HG03196 (cell line): Measurements from ENCODE around the gene KLC1.

Source experiments
- ATAC-seq: cut with Tn5 transposase; IDR thresholded peaks from one replicate; pipeline ENCODE4 v1.9.1; 2021; ENCODE audit not compliant: unreplicated experiment

The KLC1 gene

DNA sequence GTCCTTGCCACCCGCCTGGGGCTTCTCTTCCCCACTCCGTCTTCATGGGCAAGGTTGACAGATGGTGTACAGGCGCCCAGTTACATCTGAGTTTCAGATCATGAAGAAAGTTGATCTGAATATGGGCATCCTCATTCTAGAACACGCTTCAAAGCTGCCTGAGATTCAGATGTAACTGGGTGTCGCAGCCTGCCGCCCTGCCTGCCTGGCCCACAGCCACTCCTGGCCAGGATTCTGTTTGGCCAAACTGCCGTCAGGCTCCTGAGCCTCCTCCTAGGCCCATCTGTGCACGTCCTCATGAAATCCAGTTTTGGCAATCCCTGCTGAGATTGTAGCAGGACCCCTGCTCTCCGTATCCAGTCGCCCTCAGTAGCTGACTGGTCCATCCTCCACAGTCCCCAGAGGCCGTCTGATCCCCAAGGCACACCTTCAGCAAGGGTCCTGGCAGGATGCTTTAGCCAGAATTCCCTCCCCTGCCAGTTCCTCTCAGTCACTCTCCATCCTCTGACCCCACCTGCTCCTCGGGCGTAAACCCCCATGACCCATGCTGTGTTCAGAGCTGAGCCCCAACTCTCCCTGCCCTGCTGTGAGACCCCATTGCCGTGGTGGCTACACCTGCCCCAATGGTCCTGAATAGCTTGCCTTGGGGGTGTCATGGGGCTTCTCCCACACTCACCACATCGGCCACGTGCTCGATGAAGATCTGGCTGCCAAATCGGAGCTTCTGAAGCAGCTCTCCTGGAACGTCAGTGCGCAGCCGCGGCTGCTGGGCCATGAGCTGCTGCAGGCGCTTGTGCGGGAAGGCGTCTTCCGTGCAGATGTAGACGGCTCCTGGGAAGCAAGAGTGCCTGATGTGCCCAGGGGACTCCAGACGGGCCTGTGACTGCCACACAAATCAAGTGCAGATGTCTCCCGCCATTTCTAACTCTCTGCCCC is 73.8 kb downstream of the KLC1 start:
- ATAC-seq = no peak

DNA sequence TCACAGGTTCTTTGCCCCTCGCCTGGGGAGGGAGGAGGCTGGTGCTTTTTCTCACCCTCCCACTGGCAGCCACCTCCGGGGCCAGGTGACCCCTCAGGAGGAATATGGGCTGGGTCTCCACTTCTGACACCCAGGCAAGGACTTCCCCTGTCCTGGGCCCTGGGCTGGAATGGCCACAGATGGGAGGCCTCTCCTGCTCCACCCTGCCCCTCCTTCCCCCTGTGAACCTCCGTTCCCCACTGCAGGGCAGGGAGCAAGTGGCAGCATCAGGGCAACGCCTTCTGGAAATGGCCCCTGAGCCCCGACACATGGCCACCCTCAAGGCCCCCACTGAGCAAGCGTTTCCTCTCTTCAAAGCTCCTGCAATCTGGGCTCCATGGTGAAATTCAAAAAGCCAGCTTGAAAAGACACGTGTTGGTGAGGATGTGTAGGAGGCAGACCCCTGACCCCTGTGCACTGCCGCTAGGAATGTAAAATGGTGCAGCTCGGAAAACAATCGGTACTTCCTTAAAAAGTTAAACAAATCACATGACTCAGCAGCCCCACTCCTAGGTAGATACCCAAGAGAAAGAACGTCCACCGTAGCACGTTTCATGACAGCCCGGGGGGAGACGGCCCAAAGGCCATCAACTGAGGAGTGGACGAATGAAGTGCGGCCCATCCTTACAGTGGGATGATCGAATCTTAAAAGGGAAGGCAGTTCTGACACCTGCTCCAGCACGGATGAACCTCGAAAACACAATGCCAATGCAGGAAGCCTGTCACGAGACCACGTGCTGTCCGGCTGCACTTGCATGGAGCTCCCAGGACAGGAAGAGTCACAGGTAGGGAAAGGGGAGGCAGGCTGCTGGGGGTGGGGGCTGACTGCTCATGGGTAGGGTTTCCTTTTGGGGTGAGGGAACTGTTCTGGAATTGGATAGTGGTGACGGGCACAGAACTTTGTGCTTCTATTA is 74.7 kb downstream of the KLC1 start:
- no peak for ATAC-seq

GRCh38 chr14:103704708-103705107 is 75.7 kb downstream of the KLC1 start:
- no peak for ATAC-seq

DNA sequence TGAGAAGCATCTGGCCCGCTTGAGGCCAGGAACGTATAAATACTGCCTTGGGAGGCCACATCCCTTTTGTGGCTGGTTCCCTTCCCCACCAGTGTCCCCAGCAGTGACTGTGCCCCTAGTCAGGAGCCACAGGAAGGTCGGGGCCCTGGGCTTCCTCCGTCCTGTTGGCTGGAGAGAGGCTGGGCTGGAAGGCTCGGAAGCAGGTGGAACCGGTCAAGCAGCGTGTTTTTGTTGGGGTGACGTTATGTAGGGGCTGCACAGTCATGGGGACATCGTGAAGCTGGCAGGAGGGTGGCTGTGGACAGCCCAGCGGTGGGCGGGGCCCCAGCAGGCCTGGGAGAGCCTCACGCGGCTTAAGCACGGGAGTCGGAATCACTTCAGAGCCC is 76.1 kb downstream of the KLC1 start:
- ATAC-seq = no peak

DNA sequence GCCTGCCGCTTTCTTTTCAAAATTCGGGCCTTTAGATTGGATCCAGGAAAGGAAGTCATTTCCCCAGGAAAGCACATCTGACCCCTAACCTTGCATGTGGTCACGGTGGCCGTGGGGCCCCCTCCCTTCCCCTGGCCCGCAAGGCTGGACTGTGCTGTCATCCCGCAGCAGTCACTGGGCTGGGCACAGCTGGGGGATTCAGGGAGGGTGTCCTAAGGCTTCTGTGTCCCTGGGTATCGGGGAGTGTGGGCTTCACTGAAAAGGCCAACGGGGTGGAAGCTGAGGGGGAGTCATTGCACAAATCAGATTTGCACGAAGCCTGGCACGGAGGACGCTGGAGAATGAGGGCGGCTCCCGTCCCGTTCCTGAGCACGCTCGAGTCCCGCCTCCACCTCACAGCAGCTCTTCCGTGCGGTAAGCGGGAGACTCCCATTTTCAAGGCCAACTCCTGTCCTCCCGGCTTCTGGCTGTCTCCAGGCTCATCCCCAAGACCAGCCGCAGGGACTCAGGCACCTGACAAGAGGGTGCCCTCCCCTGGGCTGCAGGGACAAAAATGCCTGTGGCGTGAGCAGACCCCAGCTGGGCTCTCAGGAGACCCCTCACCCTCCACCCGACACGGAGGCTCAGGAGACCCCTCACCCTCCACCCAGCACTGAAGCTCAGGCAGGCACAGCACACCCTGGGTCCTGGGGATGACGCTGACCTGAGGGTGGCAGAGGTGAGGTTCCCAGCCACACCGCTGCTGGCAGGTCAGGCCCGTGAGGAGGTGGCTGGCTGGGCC is 76.7 kb downstream of the KLC1 start:
- ATAC-seq = no peak

GRCh38 chr14:103706551-103707328 is 77.7 kb downstream of the KLC1 start:
- no peak for ATAC-seq

DNA sequence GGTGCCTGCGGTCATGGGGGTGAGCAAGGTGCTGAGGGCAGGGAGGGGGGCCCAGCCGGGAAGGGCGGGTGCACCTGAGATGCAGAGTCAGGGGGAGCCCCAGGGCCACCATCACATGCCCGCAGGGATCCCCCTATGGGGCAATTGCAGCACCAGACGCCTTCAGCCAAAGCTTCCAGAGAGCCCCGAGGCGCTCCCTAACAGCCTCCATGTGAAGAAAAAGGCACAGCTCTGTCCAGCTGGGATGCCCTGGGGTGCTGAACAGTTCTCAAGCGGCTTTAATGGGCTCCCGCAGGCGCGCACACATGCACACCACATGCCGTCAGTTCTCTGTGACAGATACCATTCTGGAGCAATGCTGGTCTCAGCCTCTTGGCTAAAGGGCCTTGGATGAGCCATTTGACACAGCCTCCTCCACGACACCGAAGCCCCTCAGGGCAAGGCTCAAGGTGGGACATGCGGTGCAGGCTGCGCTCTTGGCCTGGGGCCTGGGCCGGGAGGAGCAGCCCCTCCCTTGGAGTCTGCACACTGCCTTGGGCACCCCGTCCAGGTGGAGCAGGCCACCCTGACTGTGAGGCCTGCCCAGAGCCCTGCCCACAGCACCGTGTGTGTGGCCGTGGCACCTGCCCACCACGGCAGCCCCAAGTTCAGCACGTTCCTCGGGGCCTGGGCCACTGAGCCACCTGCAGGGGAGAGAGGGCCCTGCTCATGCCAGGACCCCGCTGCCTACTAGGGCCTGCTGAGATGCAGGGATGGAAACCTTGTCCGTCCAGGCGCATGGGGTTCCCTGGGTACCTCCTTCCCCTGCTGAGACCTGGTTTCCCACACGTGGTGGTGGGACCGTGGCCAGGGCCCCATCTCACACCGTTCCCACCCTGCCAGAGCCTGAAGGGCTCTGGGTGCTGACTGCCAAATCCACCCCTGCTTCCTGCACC is 78.6 kb downstream of the KLC1 start:
- ATAC-seq = no peak

DNA sequence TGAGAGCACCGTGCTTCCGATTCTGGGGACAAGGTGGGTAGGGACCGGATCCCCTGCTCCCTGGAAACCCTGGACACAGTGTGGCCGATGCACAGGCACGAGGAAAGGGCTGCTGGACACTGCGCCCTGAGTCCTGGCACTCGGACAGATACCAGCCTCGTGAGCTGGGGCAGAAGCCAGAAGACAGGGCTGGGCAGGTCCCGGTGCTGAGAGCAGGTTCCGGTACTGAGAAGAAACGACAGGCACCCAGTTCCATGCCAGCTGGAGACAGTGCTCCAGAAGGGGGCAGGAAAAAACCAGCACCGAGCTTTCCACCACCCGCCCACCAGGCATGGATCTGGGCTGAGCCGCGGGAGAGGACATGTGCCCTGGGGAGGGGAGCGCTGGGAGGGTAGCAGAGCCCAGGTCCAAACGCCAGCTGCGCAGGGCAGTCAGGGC is 79.8 kb downstream of the KLC1 start:
- no peak for ATAC-seq

DNA sequence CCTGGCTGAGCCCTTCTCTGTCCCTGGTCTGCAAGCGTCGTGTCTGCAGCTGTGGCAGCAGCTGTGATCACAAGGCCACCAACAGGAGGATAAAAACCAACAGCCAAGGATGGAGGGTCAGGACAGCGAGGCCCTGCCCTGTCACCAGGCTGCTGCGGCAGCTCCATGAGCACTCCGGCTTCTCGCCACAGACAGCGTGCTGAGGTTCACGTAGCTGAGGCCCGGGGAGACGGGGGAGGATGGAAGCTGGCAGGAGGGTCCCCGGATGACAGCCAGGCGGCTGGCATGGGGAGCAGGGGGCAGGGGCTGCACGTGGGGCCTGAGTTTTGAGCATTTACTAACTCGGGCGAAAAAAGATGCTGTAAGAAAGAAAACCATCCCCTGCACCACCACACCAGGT is 80.8 kb downstream of the KLC1 start:
- no peak for ATAC-seq

- no peak for ATAC-seq
These were observed 81.9 kb downstream of the KLC1 start for GRCh38 chr14:103710771-103711377.

- no peak for ATAC-seq
These were observed 82.8 kb downstream of the KLC1 start for GRCh38 chr14:103711516-103712431.

DNA sequence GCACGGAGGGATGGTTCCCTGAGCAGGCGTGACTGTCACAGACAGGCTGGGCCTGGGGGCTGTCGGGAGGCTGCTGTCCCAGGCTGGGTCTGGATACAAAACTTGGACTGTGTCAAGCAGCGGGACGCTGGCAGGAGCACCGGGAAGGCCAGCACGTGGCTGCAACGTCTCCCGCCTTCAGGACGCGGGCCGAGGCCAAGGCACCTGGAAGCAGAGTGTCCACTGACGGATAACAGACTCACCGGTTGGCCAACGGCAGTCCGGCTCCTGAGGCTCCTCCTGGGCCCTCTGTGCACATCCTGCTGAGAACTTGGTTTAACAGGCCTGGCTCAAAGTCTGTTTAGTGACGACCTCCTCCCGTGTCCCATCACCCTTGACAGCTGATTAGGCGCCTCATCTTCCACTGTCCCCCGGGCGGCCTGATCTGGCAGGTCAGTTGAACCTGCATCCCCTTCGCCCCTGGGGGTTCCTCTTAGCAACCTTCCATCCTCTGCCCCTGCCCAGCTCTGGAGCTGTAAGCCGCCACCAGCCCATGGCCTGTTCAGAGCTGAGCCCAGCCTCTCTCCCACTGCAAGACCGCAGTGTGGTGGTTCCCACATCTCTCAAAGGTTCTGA is 83.7 kb downstream of the KLC1 start:
- no peak for ATAC-seq

GRCh38 chr14:103713304-103714062 is 84.5 kb downstream of the KLC1 start:
- ATAC-seq = no peak

GRCh38 chr14:103714063-103714724 is 85.2 kb downstream of the KLC1 start:
- no peak for ATAC-seq

GRCh38 chr14:103715052-103716000 is 86.3 kb downstream of the KLC1 start, which contains the start of the genes XRCC3 and ZFYVE21:
Gene XRCC3, minus strand, starts transcription at chr14:103715451. Its CDS starts 4,364 bp downstream, at chr14:103711087.
Gene ZFYVE21, plus strand, starts transcription at chr14:103715810. Its CDS starts 32 bp downstream, at chr14:103715842.
- ATAC-seq = peak; percentile 93
